ENCODE measurements around the gene SRXN1.

SRXN1 gene

GRCh38 chr20:611047-611842 is 41.8 kb downstream of the SRXN1 start:
- Histone ChIP-seq H3K27me3 (ENCODE audit: insufficient read depth, low read length) (peaks cover 44% of the 10 kb centered on the region), H3K36me3 (ENCODE audit: insufficient read depth, low read length) (no peaks in the 10 kb centered on the region; the same call in 1 of the 2 replicates), H3K27ac (ENCODE audit: low read depth, low read length) (no peak overlapping the region), H3K9ac (ENCODE audit: low read depth, low read length) (no peak overlapping the region), H3K4me1 (ENCODE audit: insufficient read depth, low read length) (peaks cover 14% of the 10 kb centered on the region), H3K4me3 (ENCODE audit: low read length) (no peak overlapping the region), H3K9me3 (ENCODE audit: insufficient read depth, low read depth, low read length) (no peaks in the 10 kb centered on the region)
- WGBS = 72% methylated on average over 24 of the region's 24 CpGs

DNA sequence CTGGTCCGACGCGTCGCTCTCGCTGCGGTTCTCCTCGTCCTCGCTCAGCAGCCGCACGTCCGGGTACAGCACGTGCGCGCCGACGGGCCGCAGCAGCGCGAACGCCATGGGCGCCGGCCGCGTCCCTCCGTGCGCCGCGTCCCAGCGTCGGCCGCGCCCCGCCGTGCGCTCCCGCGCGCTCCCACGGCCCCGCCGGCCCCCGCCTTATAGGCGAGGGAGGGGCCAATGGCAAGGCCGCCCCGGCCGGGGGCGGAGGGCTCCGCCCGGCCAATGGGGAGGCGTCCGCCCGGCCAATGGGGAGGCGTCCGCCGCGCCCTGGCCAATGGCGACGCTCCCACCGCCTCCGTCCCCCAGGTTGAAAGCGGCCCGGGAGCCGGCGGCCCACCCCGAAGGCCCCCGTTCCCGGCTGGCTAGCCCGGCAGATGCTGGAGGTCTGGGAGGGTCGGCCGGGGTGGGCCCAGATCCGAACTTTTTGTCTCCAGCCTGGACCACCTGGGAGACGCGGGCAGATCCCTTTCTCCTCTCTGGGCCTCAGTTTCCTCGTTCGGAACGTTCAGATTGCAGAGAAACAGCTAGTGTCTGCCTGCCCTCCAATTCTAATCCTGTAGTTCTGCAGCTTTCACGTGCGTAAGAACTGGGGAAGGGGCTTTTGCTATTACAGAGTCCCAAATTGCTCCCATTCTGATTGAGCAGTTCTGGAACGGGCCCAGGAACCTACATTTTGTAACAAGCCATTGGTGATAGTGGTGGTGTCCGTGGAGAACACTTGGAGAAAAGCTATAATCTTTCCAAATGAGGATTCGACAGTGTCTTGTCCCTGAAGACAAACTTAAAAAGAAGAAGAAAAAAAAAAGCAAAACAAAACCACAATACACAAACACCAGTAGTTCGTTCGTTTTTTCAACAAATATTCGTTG is 42.6 kb downstream of the SRXN1 start, which contains the start of gene TCF15:
TSS of gene TCF15 (minus strand) at position 180 of the 917 bp plus-strand sequence. CDS start at position 108, 72 bp downstream.
- Histone ChIP-seq H3K4me3 (ENCODE audit: low read length) (peak within 1 kb of the TSS; percentile 47), H3K9ac (ENCODE audit: low read depth, low read length) (peak within 1 kb of the TSS; percentile 13), H3K27ac (ENCODE audit: low read depth, low read length) (no peak within 1 kb of the TSS), H3K27me3 (ENCODE audit: insufficient read depth, low read length) (peaks cover 44% of the 10 kb centered on the region), H3K4me1 (ENCODE audit: insufficient read depth, low read length) (peaks cover 14% of the 10 kb centered on the region), H3K9me3 (ENCODE audit: insufficient read depth, low read depth, low read length) (no peaks in the 10 kb centered on the region), H3K36me3 (ENCODE audit: insufficient read depth, low read length) (no peaks in the 10 kb centered on the region; the same call in 1 of the 2 replicates)
- WGBS = 9% methylated on average over 84 of the region's 84 CpGs

DNA sequence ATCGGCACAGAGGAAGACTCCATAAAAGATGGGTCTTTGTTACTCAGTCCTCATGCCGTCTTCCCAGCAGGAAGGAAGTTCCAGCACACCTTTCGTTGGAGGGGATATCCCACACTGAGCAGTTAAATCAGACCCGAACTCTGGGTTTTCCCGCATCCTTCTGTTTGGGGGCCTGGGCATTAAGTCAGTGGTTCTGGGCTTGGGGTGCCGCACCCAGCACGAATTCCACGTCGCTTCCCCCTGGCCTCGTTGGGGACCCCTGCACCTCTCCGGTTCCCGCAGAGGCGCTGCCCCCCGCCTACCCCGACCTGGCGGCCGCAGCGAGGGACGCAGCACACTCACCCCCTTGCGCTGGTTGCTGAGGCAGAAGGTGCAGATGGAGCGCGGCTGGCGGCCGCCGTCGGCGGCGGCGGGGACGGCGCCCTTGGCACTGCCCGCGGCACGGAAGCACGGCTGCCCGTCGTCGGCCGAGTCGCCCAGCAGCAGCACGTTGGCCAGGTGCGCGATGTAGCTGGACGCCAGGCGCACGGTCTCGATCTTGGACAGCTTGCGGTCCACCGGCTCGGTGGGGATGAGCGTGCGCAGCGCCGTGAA is 43.5 kb downstream of the SRXN1 start:
- WGBS = 7% methylated on average over 53 of the region's 54 CpGs
- peak overlapping the region; percentile 13 for H3K9ac ChIP-seq (ENCODE audit: low read depth, low read length)
- peak overlapping the region; percentile 47 for H3K4me3 ChIP-seq (ENCODE audit: low read length)
- H3K27ac ChIP-seq (ENCODE audit: low read depth, low read length) = no peak overlapping the region
- H3K9me3 ChIP-seq (ENCODE audit: insufficient read depth, low read depth, low read length) = no peaks in the 10 kb centered on the region
- H3K27me3 ChIP-seq (ENCODE audit: insufficient read depth, low read length) = peaks cover 44% of the 10 kb centered on the region
- peaks cover 14% of the 10 kb centered on the region for H3K4me1 ChIP-seq (ENCODE audit: insufficient read depth, low read length)
- no peaks in the 10 kb centered on the region; the same call in 1 of the 2 replicates for H3K36me3 ChIP-seq (ENCODE audit: insufficient read depth, low read length)

DNA sequence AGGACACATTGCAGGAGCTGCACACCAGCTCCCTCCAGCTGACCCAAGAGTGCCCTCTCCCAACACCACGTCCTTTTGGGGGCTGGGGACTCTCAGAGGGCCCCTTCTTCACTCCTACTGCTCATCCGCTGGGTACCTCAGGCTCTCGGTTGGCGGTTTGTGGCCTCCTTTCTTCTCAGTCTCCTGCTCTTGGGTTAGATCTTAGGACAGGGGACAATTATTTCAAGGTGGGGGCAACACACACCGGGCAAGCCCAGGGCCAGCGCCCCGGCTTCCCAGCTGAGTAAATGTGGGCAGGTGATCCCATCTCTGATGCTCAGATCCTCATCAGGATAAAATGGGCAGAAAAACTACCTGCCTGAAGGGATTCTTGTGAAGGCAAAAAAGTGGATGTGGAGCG is 44.0 kb downstream of the SRXN1 start:
- Histone ChIP-seq H3K9me3 (ENCODE audit: insufficient read depth, low read depth, low read length) (no peaks in the 10 kb centered on the region), H3K36me3 (ENCODE audit: insufficient read depth, low read length) (no peaks in the 10 kb centered on the region; the same call in 1 of the 2 replicates), H3K27me3 (ENCODE audit: insufficient read depth, low read length) (peaks cover 44% of the 10 kb centered on the region), H3K27ac (ENCODE audit: low read depth, low read length) (no peak overlapping the region), H3K4me1 (ENCODE audit: insufficient read depth, low read length) (peaks cover 14% of the 10 kb centered on the region), H3K4me3 (ENCODE audit: low read length) (peak overlapping the region; percentile 47), H3K9ac (ENCODE audit: low read depth, low read length) (peak overlapping the region; percentile 13; the same call in 1 of the 2 replicates)
- 75% methylated on average over 8 of the region's 8 CpGs for WGBS

DNA sequence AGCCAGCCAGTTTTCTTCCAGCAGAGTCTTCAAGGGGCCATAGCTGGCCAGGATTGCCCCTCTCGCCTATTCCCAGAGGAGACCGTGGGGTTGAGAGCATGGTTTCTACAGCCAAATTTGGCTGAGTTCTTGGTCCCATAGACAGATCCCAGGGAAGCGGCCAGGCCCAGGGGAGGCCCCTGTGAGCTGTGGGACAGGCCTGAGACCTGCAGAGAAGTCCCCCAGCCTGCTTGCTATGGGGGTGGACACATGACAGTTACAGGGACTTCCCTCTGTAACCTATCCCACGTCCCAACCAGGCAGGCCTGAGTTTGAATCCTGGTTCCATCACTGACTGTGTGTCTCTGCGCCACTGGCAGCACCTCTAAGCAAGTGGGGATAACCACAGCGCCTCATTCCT is 45.5 kb downstream of the SRXN1 start:
- WGBS = 91% methylated on average over 6 of the region's 6 CpGs
- Histone ChIP-seq H3K27ac (ENCODE audit: low read depth, low read length) (no peak overlapping the region), H3K27me3 (ENCODE audit: insufficient read depth, low read length) (peaks cover 35% of the 10 kb centered on the region), H3K4me3 (ENCODE audit: low read length) (no peak overlapping the region), H3K36me3 (ENCODE audit: insufficient read depth, low read length) (no peaks in the 10 kb centered on the region; the same call in 1 of the 2 replicates), H3K9me3 (ENCODE audit: insufficient read depth, low read depth, low read length) (no peaks in the 10 kb centered on the region), H3K4me1 (ENCODE audit: insufficient read depth, low read length) (peaks cover 13% of the 10 kb centered on the region), H3K9ac (ENCODE audit: low read depth, low read length) (no peak overlapping the region)

GRCh38 chr20:605237-605636 is 47.8 kb downstream of the SRXN1 start:
- peaks cover 16% of the 10 kb centered on the region for H3K27me3 ChIP-seq (ENCODE audit: insufficient read depth, low read length)
- 61% methylated on average over 5 of the region's 5 CpGs for WGBS
- H3K27ac ChIP-seq (ENCODE audit: low read depth, low read length) = no peak overlapping the region
- H3K4me3 ChIP-seq (ENCODE audit: low read length) = no peak overlapping the region
- no peaks in the 10 kb centered on the region for H3K4me1 ChIP-seq (ENCODE audit: insufficient read depth, low read length)
- H3K9me3 ChIP-seq (ENCODE audit: insufficient read depth, low read depth, low read length) = no peaks in the 10 kb centered on the region
- no peak overlapping the region for H3K9ac ChIP-seq (ENCODE audit: low read depth, low read length)
- no peaks in the 10 kb centered on the region; the same call in 1 of the 2 replicates for H3K36me3 ChIP-seq (ENCODE audit: insufficient read depth, low read length)

- H3K9ac ChIP-seq (ENCODE audit: low read depth, low read length) = no peak overlapping the region
- H3K27me3 ChIP-seq (ENCODE audit: insufficient read depth, low read length) = no peaks in the 10 kb centered on the region
- no peaks in the 10 kb centered on the region for H3K4me1 ChIP-seq (ENCODE audit: insufficient read depth, low read length)
- H3K4me3 ChIP-seq (ENCODE audit: low read length) = no peak overlapping the region
- no peaks in the 10 kb centered on the region; the same call in 1 of the 2 replicates for H3K36me3 ChIP-seq (ENCODE audit: insufficient read depth, low read length)
- no peak overlapping the region for H3K27ac ChIP-seq (ENCODE audit: low read depth, low read length)
- H3K9me3 ChIP-seq (ENCODE audit: insufficient read depth, low read depth, low read length) = no peaks in the 10 kb centered on the region
- WGBS = 89% methylated on average over 8 of the region's 8 CpGs
Observed at GRCh38 chr20:603116-603640, 49.8 kb downstream of the SRXN1 start.

GRCh38 chr20:602111-602970 is 50.7 kb downstream of the SRXN1 start:
- Histone ChIP-seq H3K36me3 (ENCODE audit: insufficient read depth, low read length) (no peaks in the 10 kb centered on the region), H3K27me3 (ENCODE audit: insufficient read depth, low read length) (no peaks in the 10 kb centered on the region), H3K4me3 (ENCODE audit: low read length) (no peak overlapping the region), H3K9ac (ENCODE audit: low read depth, low read length) (no peak overlapping the region), H3K9me3 (ENCODE audit: insufficient read depth, low read depth, low read length) (no peaks in the 10 kb centered on the region), H3K27ac (ENCODE audit: low read depth, low read length) (no peak overlapping the region), H3K4me1 (ENCODE audit: insufficient read depth, low read length) (no peaks in the 10 kb centered on the region)
- 84% methylated on average over 8 of the region's 8 CpGs for WGBS

DNA sequence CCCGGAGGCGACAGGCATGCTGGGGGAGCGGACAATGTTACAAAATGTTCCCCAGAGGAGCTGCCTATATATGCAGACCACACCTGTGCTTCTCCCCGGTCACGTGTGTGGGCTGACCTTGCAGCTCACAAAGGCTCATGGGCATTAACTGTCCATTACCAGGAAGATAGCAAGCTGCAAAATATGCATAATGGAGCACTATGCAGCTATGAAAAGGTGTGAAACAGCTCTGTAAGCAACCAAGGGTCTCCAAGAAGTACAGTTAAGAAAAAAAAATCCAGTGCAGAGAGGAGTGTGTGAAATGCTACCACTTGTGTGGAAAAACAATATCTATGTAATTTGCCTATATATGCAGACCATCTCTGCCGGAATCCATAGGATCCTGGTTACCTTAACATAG is 52.3 kb downstream of the SRXN1 start:
- Histone ChIP-seq H3K9ac (ENCODE audit: low read depth, low read length) (no peak overlapping the region), H3K4me1 (ENCODE audit: insufficient read depth, low read length) (no peaks in the 10 kb centered on the region), H3K4me3 (ENCODE audit: low read length) (no peak overlapping the region), H3K9me3 (ENCODE audit: insufficient read depth, low read depth, low read length) (no peaks in the 10 kb centered on the region), H3K27ac (ENCODE audit: low read depth, low read length) (no peak overlapping the region), H3K36me3 (ENCODE audit: insufficient read depth, low read length) (no peaks in the 10 kb centered on the region), H3K27me3 (ENCODE audit: insufficient read depth, low read length) (no peaks in the 10 kb centered on the region)
- WGBS = 85% methylated on average over 6 of the region's 6 CpGs

GRCh38 chr20:600141-600540 is 52.9 kb downstream of the SRXN1 start:
- WGBS = 91% methylated on average over 2 of the region's 2 CpGs
- Histone ChIP-seq H3K4me3 (ENCODE audit: low read length) (no peak overlapping the region), H3K36me3 (ENCODE audit: insufficient read depth, low read length) (no peaks in the 10 kb centered on the region), H3K27ac (ENCODE audit: low read depth, low read length) (no peak overlapping the region), H3K27me3 (ENCODE audit: insufficient read depth, low read length) (no peaks in the 10 kb centered on the region), H3K4me1 (ENCODE audit: insufficient read depth, low read length) (no peaks in the 10 kb centered on the region), H3K9me3 (ENCODE audit: insufficient read depth, low read depth, low read length) (no peaks in the 10 kb centered on the region), H3K9ac (ENCODE audit: low read depth, low read length) (no peak overlapping the region)

Data from HUES64 (cell line).